Panc1 (cell line): ENCODE data around the gene MYL12A.

Source experiments
- CTCF ChIP-seq: fragments of 450-650 bp; IDR thresholded peaks from 2 replicates; pipeline ENCODE4 v1.5.1; 2017; ENCODE audit warnings: mild to moderate bottlenecking
- POLR2AphosphoS5 ChIP-seq: IDR thresholded peaks from 2 replicates; pipeline ENCODE4 v1.6.1; 2012; ENCODE audit warnings: mild to moderate bottlenecking, low read depth, low read length, moderate library complexity
- REST ChIP-seq, 2 experiments: IDR thresholded peaks; 2 replicates each; pipeline ENCODE4 v1.6.1; 2011 to 2012; ENCODE audit warnings: low read depth in 2 of 2, control low read depth in 1 of 2, low read length in 1 of 2, mild to moderate bottlenecking in 1 of 2, moderate library complexity in 1 of 2; ENCODE audit not compliant: insufficient read depth in 1 of 2
- SIN3A ChIP-seq: IDR thresholded peaks from 2 replicates; pipeline ENCODE4 v1.6.1; 2012; ENCODE audit warnings: low read depth, mild to moderate bottlenecking, low read length, moderate library complexity, borderline replicate concordance; ENCODE audit not compliant: insufficient read depth
- TCF7L2 ChIP-seq: IDR thresholded peaks from 2 replicates; pipeline ENCODE4 v1.6.1; 2011; ENCODE audit warnings: mild to moderate bottlenecking, low read depth, low read length, inconsistent platforms

- TF ChIP-seq CTCF (peak; percentile 45), REST (IDR thresholded peaks at IDR 0.05; ENCODE audit: insufficient read depth in 1 of 2, low read depth in 2 of 2, low read length in 1 of 2) (no peak), POLR2AphosphoS5 (peak; percentile 70; the same call in 1 of the 2 replicates), SIN3A (no peak), TCF7L2 (no peak)
Observed at GRCh38 chr18:3279201-3280185, 31.9 kb downstream of the MYL12A start.
